Ramos (cell line): Measurements from ENCODE around the gene GREM1.

ENCODE experiments used
- in situ Hi-C: fragments of 300-500 bp; cut with MboI; formaldehyde crosslinking; loops from one replicate; pipeline ENCODE4 v1.14.3; 2022; ENCODE audit warnings: low sequenced_read_pairs; ENCODE audit not compliant: unreplicated experiment

Gene GREM1

DNA sequence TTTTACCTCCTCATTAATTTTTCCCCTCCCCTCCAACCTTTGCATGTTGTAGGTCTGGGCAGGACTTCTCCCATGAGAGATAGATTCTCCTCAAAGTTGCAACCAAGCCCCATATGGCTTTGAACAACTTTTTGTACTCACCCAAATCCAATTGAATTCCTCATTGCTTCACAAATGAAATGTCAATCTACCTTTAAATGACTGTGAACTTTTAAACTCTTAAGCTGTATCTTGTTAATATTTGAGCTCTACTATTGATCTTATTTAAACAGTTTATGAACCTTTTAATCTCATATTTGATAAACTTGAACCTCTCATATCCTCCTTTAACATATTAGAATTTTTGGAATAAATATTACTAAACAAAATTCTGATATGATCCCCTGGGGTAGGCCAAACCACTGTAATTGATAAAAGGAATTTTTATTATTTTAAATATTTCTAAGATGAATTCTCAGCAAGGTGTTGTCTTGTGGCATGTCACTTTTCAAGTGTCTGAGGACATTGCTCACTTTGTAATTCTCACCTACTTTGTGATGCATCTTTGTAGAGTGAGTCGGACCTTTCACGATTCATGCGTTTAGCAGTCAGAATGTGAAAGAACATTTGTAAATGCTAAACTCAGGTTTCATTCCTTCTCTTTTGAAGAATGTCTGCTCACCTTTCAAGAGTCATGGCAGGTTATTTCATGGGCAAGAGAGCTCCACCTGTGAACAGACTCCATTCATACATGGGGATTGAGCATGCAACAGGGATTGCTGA lies 23.4 kb upstream of the GREM1 start:
- in situ Hi-C loops: no loop called here

DNA sequence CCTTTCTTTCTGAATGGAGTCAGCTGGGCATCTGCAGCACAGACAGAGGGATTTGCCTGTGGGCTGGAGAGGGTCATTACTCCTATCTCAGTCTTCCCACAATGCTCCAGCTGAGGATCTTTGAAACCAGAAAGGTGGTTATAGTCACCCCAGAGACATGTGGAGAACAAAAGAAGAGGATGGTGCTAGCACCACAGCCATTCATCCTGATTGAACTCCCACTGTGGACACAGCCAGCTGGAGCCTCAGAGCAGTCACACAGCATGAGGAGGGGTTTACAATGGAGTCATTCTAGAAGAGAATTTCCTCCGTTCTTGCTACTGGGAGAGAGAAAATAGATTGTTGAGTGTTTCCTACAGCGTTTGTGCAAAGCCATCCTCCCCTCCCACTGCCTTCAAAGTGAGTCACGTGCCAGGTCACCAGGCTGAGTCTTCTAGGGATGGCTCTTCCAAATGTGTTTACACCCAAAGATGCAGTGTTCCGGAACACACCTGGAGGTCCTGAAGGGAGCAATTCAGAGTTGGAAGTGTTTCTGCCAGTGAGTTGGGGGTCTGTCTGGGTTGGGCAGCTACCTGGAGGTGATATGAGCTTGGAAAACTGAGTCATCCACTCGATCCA lies 18.9 kb upstream of the GREM1 start:
- in situ Hi-C loops: no loop called here

DNA sequence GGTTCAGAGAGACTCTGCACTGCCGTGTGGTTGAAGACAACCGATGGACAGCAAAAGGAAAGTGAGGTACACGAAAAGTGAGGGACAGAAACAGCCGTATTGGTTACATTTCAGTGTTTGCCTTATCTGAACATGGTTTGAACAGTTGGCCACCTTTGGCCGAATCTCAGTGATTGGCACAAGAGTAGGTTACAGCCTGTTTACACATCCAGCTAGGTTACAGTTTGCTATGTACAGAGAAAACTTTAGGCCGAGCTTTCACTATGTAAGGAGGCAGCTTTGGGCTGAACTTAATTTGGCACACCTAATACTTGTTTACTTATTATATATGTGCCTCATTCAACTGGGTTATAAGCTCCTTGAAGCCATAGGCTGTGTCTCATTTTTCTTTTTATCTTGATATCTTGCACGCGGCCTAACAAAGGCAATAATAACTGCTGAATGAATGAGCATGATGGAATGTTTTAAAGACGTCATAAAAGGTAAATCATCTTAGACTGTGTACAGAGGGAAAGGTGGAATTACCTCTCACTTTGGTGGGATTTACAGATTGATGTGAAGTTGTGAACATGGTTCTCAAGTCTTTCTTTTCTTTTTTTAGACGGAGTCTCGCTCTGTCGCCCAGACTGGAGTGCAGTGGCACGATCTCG lies 17.2 kb upstream of the GREM1 start:
- in situ Hi-C loops: no loop called here

DNA sequence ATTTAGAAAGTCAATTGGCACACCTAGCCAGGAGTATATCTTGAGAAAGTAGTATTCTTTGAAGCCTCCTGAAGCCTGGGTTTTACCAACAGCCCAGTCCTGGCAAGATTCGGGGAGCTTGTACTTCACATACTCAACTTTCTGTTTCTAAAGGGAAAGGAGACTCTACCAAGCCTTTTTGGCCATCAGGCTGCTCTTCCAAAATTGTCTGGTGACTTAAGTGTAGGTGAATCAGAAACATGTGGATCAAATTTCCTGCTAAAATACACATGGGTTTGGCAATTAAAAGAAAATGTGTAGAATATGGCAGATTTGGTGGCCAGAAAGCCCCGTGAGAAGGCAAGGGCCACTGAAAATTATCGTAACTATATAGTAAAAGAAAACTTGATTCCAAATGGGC lies 15.9 kb upstream of the GREM1 start:
- in situ Hi-C loops: no loop called here

DNA sequence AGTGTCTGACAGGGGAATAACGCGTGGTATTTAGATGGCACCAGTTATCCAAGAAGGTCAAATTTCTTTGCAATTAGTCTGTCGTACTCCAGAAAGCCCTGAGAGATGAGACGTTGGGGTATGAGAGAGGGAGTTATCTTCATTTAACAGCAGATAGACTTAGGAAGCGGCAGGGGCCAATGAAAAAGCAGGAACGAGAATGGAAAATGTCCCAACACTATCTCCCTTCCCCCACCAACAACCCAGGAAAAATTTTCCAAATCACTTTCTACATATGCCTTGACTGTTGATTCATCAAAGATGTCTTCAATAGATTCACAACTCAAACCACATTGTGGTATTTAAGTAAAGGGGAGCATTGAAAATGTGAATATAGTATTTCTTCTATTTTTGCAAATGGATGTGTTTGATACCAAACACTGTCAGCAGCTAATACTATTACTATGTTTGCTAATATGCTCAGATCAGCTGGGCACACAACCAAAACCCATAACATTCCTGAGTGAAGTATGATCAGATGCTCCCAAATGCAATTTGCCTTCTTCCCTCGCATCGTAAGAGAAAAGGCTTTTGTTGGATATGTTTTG lies 13.3 kb upstream of the GREM1 start:
- in situ Hi-C loops: no loop called here

DNA sequence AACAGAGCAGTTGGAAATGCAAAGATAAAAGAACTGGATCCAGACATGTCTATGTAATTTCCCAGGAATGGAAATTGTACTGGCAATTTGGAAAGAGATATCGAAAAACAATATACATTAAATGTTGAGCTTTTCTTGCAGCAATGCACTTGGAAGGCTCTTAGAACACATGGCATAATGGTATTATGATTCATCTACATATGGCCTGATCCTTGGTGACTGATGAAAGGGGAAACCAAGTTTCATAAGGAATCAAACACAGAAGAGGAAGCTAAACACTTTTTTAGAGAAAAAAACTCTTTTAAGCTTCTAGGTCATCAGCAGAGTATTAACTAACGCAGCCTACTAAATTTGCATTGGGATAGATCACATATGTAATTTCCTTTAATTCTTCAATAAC lies 12.4 kb upstream of the GREM1 start:
- in situ Hi-C loops: no loop called here

DNA sequence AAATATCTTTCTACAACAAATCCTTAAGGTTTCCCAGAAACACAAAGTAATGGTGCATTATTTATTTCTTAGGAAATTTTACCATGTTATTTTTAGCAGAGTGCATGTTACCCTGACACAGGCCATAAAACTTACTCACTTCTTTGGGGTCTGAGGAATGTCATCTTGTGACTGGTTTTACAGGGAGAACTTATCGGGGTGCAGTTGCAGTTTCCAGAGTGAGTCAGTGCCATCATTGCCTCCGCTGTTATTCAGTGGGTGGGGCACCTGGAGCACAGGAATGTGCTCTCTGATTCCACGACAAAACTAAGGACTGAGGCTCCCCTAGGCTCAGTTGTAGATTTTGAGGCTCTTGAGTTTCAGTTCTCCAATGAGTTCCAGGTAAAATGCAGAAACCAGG lies 11.1 kb upstream of the GREM1 start:
- in situ Hi-C loops: no loop called here

DNA sequence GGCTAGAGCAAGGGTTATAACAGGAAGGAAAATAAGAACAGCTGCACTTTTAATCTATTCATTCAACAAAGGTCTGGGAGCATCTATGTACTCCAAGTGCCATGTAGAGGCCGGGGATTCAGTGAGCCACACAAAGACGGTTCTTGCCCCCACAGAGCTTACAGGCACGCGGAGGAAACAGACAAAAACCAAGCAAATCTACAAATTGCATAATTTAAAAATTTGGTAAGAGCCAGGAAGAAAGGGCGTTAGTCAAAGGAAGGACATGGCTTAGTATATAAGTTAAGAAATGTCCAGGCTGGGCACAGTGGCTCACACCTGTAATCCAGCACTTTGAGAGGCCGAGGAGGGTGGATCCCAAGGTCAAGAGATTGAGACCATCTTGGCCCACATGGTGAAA lies 10.4 kb upstream of the GREM1 start:
- in situ Hi-C loops: no loop called here

DNA sequence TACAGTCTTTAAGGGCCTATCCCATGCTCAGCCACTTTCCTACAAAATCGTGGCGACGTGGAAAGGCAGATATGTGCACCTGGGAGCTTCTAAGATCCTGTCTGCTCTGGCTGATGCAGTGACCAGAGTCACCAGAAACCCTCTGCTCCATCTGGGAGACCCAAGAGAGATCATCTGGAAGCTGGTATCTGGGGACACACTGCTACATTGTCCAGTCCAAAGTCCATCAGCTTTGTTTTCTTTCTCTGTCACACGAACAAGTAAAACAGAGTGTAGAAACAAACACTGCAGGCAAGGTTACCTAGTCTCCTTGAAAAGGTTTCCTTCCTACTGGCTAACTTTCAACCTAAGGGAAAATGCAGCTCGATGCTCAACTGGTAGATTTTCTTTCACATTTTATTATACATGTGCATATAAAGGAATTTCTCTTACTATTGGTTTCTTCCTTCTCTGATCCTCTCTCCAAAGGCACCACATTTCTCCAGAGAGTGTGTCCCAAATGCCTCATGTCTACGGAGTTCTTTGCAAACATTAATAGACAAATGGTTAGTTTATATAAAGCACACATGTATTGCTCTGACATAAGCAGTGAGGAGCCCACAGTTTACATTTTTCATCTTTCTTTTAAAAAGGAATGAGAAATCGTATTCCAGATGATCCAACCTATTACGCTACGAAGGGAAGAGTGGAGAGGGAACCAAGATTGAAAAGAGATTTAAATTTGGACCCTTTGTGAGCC lies 8.3 kb upstream of the GREM1 start:
- in situ Hi-C loops: no loop called here

DNA sequence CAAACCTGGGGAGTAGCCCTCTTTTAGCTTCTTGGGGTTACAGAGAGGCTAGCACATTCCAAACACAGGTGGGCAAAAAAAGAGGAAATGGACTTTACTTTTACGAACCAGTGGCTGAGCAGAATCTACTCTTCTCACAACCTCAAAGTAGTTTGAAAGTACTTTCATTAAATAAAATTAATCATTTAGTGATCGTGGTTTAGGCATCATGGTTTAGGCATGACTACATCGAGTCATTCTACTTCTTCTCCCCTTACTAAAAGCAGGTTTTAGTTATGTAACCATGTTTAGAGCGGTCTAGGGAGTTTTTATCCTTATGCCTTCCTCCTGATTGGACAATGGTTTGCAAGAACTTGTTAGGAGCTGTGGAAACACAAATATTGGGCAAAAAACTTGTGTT lies 2.5 kb upstream of the GREM1 start:
- in situ Hi-C loops: no loop called here

DNA sequence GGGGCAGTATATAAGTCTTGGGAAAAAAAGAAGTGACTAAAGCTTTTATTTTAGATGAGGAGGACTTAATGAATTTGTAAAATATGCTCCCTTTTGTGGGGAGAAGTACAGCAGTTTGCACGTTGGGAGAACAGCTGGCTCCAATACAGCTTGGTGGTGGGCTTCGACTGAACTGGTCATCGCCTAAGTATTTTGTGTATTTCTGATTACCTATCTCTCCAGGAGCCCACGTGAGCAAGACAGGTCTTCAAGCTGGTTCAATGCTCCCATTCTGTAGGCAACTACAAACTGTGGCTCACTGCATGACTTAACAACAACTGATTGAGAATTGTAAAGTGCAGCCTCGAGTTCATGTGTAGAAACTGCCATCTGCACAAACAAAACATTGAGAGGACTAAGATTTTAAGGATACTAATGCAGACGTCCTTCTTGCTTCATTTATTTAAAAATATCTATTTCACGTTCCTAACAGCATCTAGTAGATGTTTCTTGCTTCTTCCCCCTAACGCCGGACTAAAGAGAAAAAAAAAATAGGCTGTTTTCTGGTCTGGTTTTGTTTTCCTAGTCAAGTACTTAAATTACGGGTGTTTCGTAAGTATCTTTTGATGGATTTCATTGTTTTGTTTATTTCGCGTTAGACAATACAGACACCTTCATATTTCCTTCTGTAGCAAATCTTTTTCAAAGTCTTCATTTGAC lies 1.4 kb upstream of the GREM1 start:
- in situ Hi-C loops: no loop called here

DNA sequence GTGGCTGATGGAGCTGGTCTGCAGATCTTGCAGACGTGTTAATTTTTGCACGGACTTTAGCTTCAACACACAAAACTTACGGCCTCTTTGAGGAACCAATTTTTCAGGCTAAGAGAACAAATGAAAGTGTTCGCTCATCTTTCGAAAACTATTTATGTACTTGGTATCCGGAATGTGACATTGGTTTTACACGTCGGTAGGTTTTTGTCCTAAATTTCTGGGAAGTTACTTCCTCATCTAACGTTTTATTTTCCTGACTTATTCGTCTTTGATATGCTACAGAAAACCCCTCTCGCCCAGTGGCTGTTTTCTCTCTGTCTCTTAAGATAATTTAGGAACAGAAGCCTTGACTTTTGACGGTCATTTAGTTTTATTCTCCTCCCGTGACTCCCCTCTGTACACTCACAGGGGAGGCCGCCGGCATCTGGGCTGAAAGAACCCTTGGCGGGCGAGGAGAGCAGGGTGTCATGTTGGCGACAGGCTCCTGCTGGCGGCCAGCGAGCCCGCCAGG lies 834 bp upstream of the GREM1 start:
- in situ Hi-C loops: no loop called here

DNA sequence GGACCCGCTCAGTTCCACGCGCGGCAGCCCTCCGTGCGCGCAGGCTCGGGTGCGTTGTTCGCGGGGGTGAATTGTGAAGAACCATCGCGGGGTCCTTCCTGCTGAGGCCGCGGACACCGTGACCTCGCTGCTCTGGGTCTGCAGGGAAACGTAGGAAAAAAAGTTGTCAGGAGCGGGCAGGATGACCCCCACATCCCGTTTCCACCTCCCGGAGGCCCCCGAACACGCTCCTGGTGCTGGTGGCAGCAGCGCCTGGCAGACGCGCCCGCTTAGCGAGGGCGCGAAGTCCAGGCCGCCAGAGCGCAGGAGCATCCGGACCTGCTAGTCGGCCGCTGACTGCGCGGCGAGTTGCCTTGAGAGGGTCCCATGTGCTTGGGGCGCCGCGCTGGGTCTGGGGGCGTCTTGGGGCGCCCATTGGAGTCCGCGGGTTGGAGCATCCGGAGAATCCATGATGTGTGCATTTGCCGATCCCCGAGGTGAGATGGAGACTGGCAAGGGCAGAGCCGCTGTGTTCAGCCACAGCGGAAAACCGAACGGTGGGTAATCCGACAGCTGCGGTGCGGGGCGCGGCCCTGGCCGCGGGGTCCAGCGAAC lies 520 bp downstream of the GREM1 start:
- in situ Hi-C loops: no loop called here

DNA sequence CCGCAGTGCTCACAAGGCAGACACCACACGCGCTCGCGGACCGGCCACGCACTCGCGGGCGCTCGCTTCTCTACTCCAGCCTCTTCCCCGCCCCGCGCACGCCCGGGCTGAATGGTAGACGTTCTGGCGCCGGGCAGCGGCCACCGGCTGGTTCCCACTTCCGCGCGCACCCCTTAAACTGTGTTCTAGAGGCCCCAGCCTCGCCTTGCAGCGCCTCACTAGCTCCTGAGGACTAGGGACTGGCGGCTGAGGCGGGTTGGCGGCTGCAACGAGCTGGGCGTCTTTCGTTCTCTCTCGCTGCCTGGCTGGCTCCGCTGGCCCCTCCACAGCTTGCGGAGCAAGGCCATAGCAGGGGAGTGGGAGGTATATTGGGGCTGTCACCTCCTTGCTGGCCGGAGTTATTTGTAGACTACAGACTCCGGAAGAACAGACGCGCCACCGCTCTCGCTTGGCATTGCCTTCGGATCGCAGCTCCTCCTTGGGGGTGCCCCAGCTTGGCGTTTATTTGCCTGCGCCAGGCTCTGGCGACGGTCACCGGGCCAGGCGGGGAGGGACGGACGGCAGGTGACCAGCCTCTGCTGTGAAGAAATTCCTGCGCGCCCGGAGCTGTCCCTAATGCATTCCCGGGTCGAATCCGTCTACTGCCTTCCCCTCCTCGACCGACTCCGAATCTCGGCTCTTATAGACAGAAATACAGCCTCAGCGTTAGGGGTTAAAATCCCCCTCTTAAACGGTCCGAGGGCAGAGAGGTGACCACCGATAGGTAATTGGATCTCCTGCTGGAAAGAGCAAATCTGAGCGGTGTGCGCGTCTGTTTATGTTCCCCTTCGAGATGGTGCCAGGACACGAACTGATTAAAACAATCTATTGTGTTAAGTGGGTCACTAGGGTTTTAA lies 1.3 kb downstream of the GREM1 start:
- in situ Hi-C loops: no loop called here

DNA sequence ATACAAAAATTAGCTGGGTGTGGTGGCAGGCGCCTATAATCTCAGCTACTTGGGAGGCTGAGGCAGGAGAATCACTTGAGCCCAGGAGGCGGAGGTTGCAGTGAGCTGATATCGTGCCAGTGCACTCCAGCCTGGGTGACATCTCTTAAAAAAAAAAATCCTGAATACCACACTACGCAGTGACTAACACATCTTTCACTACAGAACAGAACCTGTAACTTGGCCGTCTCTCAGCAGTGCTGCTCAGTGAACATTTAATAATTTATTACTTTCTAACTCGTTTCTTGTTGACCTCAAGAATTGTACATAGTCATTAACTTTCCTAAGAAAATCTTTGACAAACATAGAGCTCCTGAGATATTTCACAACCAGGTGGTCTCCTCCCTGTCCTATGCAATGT lies 3.8 kb downstream of the GREM1 start:
- in situ Hi-C loops: no loop called here

DNA sequence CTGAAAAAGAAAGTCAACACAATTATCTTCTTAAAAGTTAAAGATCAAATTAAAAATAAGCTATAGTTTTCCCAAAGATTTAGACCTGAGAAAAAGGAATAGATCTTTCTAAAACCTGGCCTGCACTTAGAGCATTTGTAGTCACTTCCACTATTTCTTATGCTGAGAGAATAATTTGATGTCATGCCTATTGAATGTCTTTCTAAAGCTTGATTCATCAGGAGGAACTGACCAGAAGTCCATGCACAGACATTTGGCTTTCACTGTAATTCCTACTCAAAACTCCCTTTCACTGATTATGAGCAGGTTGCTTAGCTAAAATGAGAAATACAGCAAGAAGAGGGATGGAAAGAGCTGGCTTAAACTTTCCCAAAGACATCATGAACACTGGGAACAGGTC lies 4.3 kb downstream of the GREM1 start:
- in situ Hi-C loops: no loop called here

DNA sequence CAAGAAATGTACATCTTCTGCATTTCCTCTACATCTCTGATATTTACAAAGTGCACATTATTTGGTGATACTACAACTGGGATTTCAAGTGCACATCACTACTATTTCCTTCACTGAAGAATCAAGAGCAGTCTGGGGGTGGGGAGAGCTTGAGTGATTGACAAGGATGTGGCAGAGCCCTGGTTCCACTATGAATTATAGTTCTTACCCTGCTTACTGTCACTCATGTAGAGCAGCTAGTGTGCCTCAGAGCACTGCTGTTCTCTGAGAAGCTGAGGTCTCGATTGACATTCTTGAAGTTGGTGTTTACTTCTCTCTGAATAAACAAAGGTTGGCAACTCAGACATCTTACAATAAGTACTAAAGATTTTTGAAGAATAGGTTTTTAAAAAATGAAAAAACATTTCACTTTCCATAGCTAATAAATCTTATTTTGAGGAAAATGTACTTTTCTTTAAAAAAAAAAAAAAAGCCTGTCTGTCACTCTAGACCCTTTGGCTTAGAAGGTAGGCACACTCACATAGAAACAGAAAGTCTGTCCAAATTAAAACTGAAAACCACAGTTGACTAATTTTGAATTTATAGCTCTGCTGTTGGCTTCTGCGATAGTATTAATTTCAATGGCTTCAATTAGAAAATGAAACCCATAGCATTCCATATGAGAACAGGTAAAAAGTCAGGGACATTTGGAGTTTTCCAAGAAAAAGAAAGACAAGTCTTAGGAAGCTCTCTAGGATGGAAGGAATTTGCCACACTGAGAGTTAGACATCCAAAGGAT lies 5.6 kb downstream of the GREM1 start:
- in situ Hi-C loops: no loop called here
